Adipocyte (in vitro differentiated cells): ENCODE data around the gene CREB3L1.

ENCODE experiments used
- DNase-seq: peaks from one replicate; pipeline ENCODE4 v3.0.0-alpha.2; 2015; ENCODE audit warnings: low read depth
- H3K27me3 ChIP-seq: replicated peaks from 2 replicates; pipeline ENCODE4 v1.7.0; 2013; ENCODE audit warnings: mild to moderate bottlenecking, low read length, moderate library complexity; ENCODE audit not compliant: control insufficient read depth, insufficient read depth
- H3K36me3 ChIP-seq: 2 replicates; pipeline ENCODE4 v1.7.0; 2013; ENCODE audit warnings: low read length, mild to moderate bottlenecking, moderate library complexity; ENCODE audit not compliant: control insufficient read depth, insufficient read depth, severe bottlenecking
- H3K4me1 ChIP-seq: 2 replicates; pipeline ENCODE4 v1.7.0; 2013; ENCODE audit warnings: mild to moderate bottlenecking, low read length, moderate library complexity; ENCODE audit not compliant: control insufficient read depth, insufficient read depth
- H3K4me3 ChIP-seq: 2 replicates; pipeline ENCODE4 v1.7.0; 2013; ENCODE audit warnings: mild to moderate bottlenecking, low read length, moderate library complexity
- H3K9ac ChIP-seq: 2 replicates; pipeline ENCODE4 v1.7.0; 2013; ENCODE audit warnings: mild to moderate bottlenecking, low read length, moderate library complexity
- H3K9me3 ChIP-seq: 2 replicates; pipeline ENCODE4 v1.7.0; 2013; ENCODE audit warnings: mild to moderate bottlenecking, low read length, moderate library complexity; ENCODE audit not compliant: control insufficient read depth

CREB3L1 gene

DNA sequence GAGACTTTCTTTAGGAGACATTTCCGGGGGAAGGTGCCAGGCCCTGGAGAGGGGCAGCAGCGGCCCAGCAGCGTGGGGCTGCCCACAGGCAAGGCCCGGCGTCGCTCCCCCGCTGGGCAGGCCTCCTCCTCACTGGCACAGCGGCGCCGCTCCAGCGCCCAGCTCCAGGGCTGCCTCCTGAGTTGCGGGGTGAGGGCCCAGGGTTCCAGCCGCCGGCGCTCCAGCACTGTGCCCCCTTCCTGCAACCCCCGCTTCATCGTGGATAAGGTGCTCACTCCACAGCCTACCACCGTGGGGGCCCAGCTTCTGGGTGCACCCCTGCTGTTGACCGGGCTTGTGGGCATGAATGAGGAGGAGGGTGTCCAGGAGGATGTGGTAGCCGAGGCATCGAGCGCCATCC is 88.8 kb downstream of the CREB3L1 start:
- Histone ChIP-seq H3K9me3 (no peaks in the 10 kb centered on the region), H3K4me3 (no peak overlapping the region), H3K36me3 (peaks cover 13% of the 10 kb centered on the region), H3K27me3 (no peaks in the 10 kb centered on the region), H3K4me1 (peaks cover 13% of the 10 kb centered on the region), H3K9ac (no peak overlapping the region)
- DNase-seq: no peak

DNA sequence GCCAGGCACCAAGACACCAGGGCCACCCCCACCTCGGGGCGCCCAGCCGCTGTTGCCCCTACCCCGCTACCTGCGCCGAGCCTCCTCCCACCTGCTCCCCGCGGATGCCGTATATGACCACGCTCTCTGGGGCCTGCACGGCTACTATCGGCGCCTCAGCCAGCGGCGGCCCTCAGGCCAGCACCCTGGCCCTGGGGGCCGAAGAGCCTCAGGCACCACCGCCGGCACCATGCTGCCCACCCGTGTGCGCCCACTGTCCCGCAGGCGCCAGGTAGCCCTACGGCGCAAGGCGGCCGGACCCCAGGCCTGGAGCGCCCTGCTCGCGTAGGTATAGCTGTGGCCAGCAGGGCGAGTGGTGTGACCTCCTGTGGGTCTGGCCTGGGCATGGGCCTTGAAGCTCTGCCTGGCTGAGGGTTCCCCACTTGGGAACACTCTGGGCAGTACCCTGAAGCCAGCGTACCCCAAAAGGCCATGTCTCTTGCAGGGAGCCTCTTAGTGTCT is 89.2 kb downstream of the CREB3L1 start:
- H3K9me3 ChIP-seq: no peaks in the 10 kb centered on the region
- no peak overlapping the region for H3K9ac ChIP-seq
- peaks cover 17% of the 10 kb centered on the region for H3K36me3 ChIP-seq
- DNase-seq: no peak
- H3K4me1 ChIP-seq: peaks cover 9% of the 10 kb centered on the region
- no peak overlapping the region for H3K4me3 ChIP-seq
- no peaks in the 10 kb centered on the region for H3K27me3 ChIP-seq

DNA sequence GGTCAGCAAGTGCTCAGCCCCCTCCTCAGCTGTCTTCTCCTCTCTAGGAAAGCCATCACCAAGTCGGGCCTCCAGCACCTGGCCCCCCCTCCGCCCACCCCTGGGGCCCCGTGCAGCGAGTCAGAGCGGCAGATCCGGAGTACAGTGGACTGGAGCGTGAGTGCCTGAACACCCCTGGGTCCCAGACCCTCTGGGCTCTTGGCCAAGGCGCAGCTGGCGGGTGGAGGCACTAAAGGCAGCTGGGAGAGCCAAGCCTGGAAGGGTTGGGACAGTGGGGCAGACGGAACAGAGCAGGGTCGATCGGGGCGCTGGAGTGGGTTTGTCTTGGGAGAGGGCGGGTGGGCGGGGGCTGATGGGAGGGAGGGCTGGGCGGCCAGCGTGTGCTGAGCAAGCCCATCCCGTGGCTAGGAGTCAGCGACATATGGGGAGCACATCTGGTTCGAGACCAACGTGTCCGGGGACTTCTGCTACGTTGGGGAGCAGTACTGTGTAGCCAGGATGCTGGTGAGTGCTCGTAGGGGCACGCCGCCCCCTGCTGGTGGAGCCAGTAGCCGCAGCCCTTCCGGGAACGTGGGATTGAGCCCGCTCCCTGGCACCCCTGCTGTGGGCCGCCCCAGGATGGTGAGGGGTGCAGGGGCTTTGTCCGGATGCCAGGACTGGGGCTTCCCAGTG is 89.9 kb downstream of the CREB3L1 start:
- peak; percentile 75 for DNase-seq

DNA sequence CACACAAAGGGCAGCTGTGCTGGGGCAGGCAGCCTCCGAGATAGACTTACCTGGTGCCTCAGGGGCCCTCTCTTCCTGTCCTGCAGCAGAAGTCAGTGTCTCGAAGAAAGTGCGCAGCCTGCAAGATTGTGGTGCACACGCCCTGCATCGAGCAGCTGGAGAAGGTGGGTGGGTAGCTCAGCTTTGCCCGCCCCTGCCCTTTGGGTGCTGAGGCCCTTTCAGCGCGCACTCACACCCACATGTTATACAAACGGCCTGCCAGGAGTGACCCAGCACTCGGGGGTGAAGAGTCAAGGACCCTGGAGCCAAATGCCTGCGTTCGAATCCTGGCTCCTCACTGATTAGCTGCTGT is 90.4 kb downstream of the CREB3L1 start:
- Histone ChIP-seq H3K9me3 (no peaks in the 10 kb centered on the region), H3K4me1 (peaks cover 6% of the 10 kb centered on the region), H3K4me3 (no peak overlapping the region), H3K27me3 (no peaks in the 10 kb centered on the region), H3K9ac (no peak overlapping the region), H3K36me3 (peaks cover 23% of the 10 kb centered on the region)
- DNase-seq: no peak

More for the DNA sequence above, 89.9 kb downstream of the CREB3L1 start:
- Histone ChIP-seq H3K36me3 (peaks cover 21% of the 10 kb centered on the region), H3K4me1 (peaks cover 8% of the 10 kb centered on the region), H3K9ac (no peak overlapping the region), H3K27me3 (no peaks in the 10 kb centered on the region), H3K9me3 (no peaks in the 10 kb centered on the region), H3K4me3 (no peak overlapping the region)

DNA sequence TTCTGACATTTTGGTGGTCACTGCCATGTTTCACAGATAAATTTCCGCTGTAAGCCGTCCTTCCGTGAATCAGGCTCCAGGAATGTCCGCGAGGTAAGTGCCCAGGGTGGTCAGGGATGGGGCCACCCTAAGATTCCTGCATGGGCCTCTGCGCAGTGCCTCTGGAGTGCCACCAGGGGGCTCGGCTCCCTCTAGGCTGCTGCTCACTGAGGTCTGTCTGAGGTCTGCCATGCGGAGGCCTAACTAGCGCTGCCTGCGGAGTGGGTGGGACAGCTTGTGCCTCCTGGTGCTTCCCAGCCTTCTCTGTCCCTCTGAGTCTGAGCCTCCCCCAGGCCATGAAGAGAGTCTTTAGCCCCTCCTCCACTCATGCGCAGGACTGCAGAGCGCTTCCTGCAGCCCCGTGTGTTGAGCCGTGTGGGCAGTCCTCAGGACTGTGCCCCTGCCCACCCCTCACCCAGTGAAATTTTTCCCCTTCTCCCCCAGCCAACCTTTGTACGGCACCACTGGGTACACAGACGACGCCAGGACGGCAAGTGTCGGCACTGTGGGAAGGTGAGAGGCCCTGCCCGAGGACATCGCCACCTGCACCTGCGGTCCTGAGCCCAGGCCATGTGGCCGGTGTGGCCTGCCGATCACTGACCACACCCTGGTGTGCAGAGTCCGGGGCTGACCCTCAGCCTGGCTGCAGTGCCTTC is 92.1 kb downstream of the CREB3L1 start:
- H3K27me3 ChIP-seq: no peaks in the 10 kb centered on the region
- DNase-seq: peak; percentile 87
- no peaks in the 10 kb centered on the region for H3K4me1 ChIP-seq
- H3K9ac ChIP-seq: no peak overlapping the region
- H3K9me3 ChIP-seq: no peaks in the 10 kb centered on the region
- no peak overlapping the region for H3K4me3 ChIP-seq
- H3K36me3 ChIP-seq: peaks cover 33% of the 10 kb centered on the region

DNA sequence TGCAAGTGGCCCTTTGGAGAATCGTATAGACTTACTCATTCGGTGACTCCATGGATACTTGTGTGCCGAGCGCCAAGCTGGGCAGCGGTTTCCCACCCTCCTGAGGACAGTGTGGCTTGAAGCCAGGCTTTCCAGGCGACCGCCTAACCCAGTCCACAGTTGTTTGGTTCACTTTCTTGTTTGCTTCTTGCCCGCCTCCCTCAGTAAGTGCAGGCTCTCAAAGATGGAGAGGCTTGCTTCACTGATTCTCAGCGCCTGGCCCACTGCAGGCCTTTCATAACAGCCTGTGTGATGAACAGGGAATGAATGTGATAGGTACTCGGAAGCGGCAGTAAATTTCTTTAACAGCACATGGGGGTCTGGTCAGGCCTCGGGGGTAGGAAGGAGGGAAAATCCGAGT is 92.8 kb downstream of the CREB3L1 start:
- Histone ChIP-seq H3K4me3 (no peak overlapping the region), H3K4me1 (no peaks in the 10 kb centered on the region), H3K36me3 (peaks cover 40% of the 10 kb centered on the region), H3K27me3 (no peaks in the 10 kb centered on the region), H3K9me3 (no peaks in the 10 kb centered on the region), H3K9ac (no peak overlapping the region)
- no peak for DNase-seq
